ENCODE results near the gene AGBL4. TPM values are rescaled to one million over a fixed set of nuclear protein-coding genes. Genes with fewer than 3 reads are reported as not detected.

The AGBL4 gene
- total RNA-seq, 1 experiment from 2014 or later = 0.33 TPM

- Histone ChIP-seq H3K4me3 (ENCODE audit: low read length) (no peak overlapping the region), H3F3A (ENCODE audit: low read length, unreplicated experiment) (no peaks in the 10 kb centered on the region), H3K9me2 (replicated peaks; ENCODE audit: low read length) (no peaks in the 10 kb centered on the region), H3K36me3 (ENCODE audit: low read depth, low read length) (no peaks in the 10 kb centered on the region), H3K9me3 (ENCODE audit: low read length) (no peaks in the 10 kb centered on the region), H3K9ac (ENCODE audit: low read length) (no peak overlapping the region), H3K79me2 (ENCODE audit: low read length) (no peaks in the 10 kb centered on the region), H3K4me1 (ENCODE audit: insufficient read depth, low read length) (peaks cover 14% of the 10 kb centered on the region), H4K20me1 (ENCODE audit: low read length) (no peaks in the 10 kb centered on the region), H3K27ac (ENCODE audit: low read length) (no peak overlapping the region), H2AFZ (ENCODE audit: low read length) (no peak overlapping the region), H3K27me3 (ENCODE audit: low read length) (no peaks in the 10 kb centered on the region), H3K4me2 (ENCODE audit: low read length) (no peak overlapping the region)
- CTCF ChIA-PET = no interaction called here
- POLR2A ChIA-PET (ENCODE audit: unreplicated experiment) = no interaction called here
- TF ChIP-seq EZH2 (IDR thresholded peaks at IDR 0.05; ENCODE audit: low read length, unreplicated experiment) (no peak), EZH2phosphoT487 (IDR thresholded peaks at IDR 0.05; ENCODE audit: borderline replicate concordance, low read length) (no peak)
- TF ChIP-seq, protein P1, sequence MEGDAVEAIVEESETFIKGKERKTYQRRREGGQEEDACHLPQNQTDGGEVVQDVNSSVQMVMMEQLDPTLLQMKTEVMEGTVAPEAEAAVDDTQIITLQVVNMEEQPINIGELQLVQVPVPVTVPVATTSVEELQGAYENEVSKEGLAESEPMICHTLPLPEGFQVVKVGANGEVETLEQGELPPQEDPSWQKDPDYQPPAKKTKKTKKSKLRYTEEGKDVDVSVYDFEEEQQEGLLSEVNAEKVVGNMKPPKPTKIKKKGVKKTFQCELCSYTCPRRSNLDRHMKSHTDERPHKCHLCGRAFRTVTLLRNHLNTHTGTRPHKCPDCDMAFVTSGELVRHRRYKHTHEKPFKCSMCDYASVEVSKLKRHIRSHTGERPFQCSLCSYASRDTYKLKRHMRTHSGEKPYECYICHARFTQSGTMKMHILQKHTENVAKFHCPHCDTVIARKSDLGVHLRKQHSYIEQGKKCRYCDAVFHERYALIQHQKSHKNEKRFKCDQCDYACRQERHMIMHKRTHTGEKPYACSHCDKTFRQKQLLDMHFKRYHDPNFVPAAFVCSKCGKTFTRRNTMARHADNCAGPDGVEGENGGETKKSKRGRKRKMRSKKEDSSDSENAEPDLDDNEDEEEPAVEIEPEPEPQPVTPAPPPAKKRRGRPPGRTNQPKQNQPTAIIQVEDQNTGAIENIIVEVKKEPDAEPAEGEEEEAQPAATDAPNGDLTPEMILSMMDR (conservative IDR thresholded peaks at IDR 0.05; ENCODE audit: low read depth, low read length) = no peak
- intact Hi-C loops (cut with micrococcal nuclease) = no loop called here
- no TSS peak for BruUV-seq (replicated peaks)
- ATAC-seq (peak; percentile 69), DNase-seq (peak; percentile 27)
Measured at GRCh38 chr1:48741380-48741779, 1282.4 kb downstream of the AGBL4 start.

DNA sequence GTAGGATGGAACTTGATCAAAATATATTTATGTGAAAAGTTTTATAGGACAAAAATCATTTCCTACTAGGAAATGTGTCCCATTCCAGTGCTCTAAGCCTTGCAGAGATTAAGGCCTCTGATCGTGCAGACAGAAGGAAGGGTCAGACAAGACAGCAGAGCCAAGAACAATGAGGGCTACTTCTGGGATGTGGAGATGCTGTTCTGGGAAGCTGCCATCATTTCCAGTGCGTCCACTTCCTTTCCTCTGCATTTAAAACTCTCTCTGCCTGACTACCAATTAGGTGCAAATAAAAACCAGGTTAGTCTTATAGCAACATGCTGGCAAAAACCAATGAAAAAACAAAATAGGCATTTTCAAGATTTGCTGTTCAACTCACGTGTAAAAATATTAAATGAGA, 1283.1 kb downstream of the AGBL4 start:
- Histone ChIP-seq H3K79me2 (ENCODE audit: low read length) (no peaks in the 10 kb centered on the region), H3K4me3 (ENCODE audit: low read length) (no peak overlapping the region), H3K9ac (ENCODE audit: low read length) (no peak overlapping the region), H4K20me1 (ENCODE audit: low read length) (no peaks in the 10 kb centered on the region), H3K9me2 (replicated peaks; ENCODE audit: low read length) (no peaks in the 10 kb centered on the region), H3K36me3 (ENCODE audit: low read depth, low read length) (no peaks in the 10 kb centered on the region), H3K27me3 (ENCODE audit: low read length) (no peaks in the 10 kb centered on the region), H3K27ac (ENCODE audit: low read length) (no peak overlapping the region), H2AFZ (ENCODE audit: low read length) (no peak overlapping the region), H3F3A (ENCODE audit: low read length, unreplicated experiment) (no peaks in the 10 kb centered on the region), H3K4me1 (ENCODE audit: insufficient read depth, low read length) (peaks cover 14% of the 10 kb centered on the region), H3K9me3 (ENCODE audit: low read length) (no peaks in the 10 kb centered on the region), H3K4me2 (ENCODE audit: low read length) (no peak overlapping the region)
- no peak for DNase-seq
- intact Hi-C loops (cut with micrococcal nuclease) = no loop called here
- no TSS peak for BruUV-seq (replicated peaks)
- ChIA-PET POLR2A (ENCODE audit: unreplicated experiment) (no interaction called here), CTCF (no interaction called here)
- no peak for TF ChIP-seq EZH2 (IDR thresholded peaks at IDR 0.05; ENCODE audit: low read length, unreplicated experiment)
- ATAC-seq = no peak

DNA sequence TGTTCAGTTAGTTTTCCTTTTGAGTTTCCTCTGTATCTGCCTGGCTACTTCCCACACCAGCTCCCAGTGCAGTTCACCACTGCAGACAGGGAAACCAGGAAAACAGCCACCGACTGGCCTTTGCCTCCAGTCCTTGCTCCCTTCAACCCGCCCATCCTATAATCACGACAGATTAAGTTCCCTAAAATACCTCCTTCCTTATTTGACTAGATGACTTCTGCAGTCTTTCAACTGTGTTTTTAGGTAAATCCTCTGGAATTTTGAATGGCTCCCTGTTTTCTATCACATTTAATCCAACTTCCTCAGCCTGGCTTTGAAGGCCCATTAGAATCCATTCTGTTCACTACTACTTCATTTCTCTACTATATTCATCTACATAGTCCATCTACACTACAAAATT, 1284.7 kb downstream of the AGBL4 start:
- CTCF ChIA-PET = interaction anchor here (0.6 kb wide), 1 partner anchor 187 kb away, joined by 3 read pairs; no protein-coding TSS in a partner anchor
- no TSS peak for BruUV-seq (replicated peaks)

More for the DNA sequence above, 1284.7 kb downstream of the AGBL4 start:
- no peaks in the 10 kb centered on the region for H4K20me1 ChIP-seq (ENCODE audit: low read length)
- H3K4me1 ChIP-seq (ENCODE audit: insufficient read depth, low read length) = peaks cover 7% of the 10 kb centered on the region
- no peaks in the 10 kb centered on the region for H3K9me3 ChIP-seq (ENCODE audit: low read length)
- no peak overlapping the region for H3K27ac ChIP-seq (ENCODE audit: low read length)
- no peak overlapping the region for H2AFZ ChIP-seq (ENCODE audit: low read length)
- POLR2A ChIA-PET (ENCODE audit: unreplicated experiment) = no interaction called here
- no peaks in the 10 kb centered on the region for H3K36me3 ChIP-seq (ENCODE audit: low read depth, low read length)
- H3K4me2 ChIP-seq (ENCODE audit: low read length) = no peak overlapping the region
- TF ChIP-seq, protein P1 (conservative IDR thresholded peaks at IDR 0.05; ENCODE audit: low read depth, low read length) = no peak
- H3K4me3 ChIP-seq (ENCODE audit: low read length) = no peak overlapping the region
- H3K27me3 ChIP-seq (ENCODE audit: low read length) = no peaks in the 10 kb centered on the region
- no peak for ATAC-seq
- no peaks in the 10 kb centered on the region for H3K79me2 ChIP-seq (ENCODE audit: low read length)
- no peaks in the 10 kb centered on the region for H3F3A ChIP-seq (ENCODE audit: low read length, unreplicated experiment)
- H3K9me2 ChIP-seq (replicated peaks; ENCODE audit: low read length) = no peaks in the 10 kb centered on the region
- H3K9ac ChIP-seq (ENCODE audit: low read length) = no peak overlapping the region
- no peak for DNase-seq
- intact Hi-C loops (cut with micrococcal nuclease) = no loop called here
